ENCODE results near the gene TRAF1. TPM values are rescaled to one million over a fixed set of nuclear protein-coding genes. Genes with fewer than 3 reads are reported as not detected.

Gene TRAF1
- total and polyA plus RNA-seq, 5 donors from 2014 or later = 13.5 to 167 (median 16.9) TPM

DNA sequence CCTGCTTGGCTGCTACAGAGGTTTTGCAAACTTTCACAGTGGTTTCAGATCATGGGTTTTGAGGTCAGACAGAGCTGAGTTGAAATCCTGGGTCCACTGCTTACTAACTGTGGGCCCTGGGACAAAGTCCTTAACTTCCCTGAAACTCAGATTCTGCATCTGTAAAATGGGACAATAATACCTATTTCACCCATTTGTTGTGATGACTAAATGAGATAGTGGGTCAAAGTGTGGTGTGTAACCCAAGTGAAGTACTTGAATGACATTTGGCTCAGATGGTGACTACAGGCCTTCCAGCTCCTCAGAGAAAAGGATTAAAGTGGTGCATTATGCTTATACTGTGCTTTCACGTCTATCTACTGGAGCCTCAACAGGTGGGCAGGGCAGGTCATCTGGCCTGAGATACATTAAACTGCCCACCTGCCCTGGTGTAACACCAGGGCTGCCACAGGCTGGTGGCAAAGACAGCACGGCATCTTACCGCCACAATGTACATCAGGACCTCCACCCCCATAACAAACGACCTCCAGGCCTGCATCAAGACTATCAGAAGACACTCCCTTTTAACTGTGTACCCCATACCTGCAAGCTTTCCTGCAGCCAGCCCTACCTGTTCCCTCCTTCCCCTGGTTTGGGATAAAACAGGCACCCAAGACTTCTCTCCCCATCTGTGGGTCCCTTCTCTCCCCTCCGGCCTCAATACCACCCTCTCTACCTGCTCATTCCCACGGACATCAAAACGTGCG, 846 bp upstream of the TRAF1 start:
- Mint-ChIP-seq H3K27me3 (no peaks in the 10 kb centered on the region), H3K27ac (peak overlapping the region; percentile 95 to 100 (median 97)), H3K4me1 (peaks cover 12 to 81% (median 50%) of the 10 kb centered on the region in 4 donors), H3K9me3 (no peaks in the 10 kb centered on the region), H3K36me3 (peaks cover 31% of the 10 kb centered on the region), H3K4me3 (peak overlapping the region; percentile 95 to 99 (median 95))
- peaks cover 96% of the 10 kb centered on the region for H3K4me1 ChIP-seq (ENCODE audit: control insufficient read depth, insufficient read depth, low read length, poor library complexity, severe bottlenecking)
- H3K27ac ChIP-seq (ENCODE audit: insufficient read depth, low read length, poor library complexity, severe bottlenecking) = peak overlapping the region; percentile 99
- no peaks in the 10 kb centered on the region for H3K9me3 ChIP-seq (ENCODE audit: control insufficient read depth in 2 of 2, low read length in 2 of 2)
- H3K27me3 ChIP-seq (ENCODE audit: control insufficient read depth, insufficient read depth, low read length) = no peaks in the 10 kb centered on the region
- H3K4me3 ChIP-seq (ENCODE audit: low read depth, low read length) = peak overlapping the region; percentile 96
- DNase-seq (peak in 1 of 3 donors; percentile 68), ATAC-seq (ENCODE audit: low read depth in 2 of 2) (no peak)
- peaks cover 16% of the 10 kb centered on the region for H3K36me3 ChIP-seq (ENCODE audit: control insufficient read depth, insufficient read depth, low read length)

DNA sequence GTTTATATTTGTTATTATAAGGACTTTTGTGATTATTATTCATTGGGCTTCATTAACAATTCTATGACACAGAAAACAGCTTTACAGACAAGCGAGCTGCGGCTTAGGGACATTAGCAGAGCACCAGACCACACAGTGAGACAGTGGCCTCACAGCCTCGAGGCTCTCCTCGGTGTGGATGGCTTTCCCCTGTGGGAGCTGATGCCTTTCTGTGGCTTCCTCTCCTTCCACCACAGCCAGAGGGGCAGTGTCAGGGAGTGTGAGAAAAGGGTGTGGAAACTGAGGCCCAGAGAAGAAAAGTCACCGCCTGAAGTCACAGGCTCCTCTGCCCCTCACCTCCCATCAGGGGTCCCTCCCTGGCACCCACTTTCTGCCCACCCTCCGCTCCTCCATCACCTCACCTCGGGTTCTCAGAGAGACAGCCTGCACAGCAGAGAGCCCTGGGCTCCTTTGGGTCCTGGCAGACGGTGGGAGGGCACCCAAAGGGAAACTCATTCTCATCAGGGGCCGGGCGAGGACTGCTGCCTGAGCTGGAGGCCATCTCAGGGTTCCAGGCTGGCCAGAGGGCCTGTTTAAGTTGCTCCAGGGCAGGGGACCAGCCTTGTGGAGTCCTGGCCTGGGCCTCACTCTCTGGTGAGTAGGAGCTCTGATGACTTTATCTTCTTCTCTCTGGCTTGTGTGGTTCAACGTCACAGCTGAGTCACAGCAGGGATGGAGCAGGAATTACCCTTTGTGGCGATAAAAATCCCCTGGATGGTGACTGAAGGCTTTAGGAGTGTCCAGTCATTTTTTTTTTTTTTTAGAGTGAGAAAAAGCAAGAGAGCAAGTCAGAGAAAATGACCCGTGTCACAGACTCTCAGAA, 830 bp downstream of the TRAF1 start:
- peak overlapping the region; percentile 99 for H3K27ac ChIP-seq (ENCODE audit: insufficient read depth, low read length, poor library complexity, severe bottlenecking)
- H3K27me3 Mint-ChIP-seq = no peaks in the 10 kb centered on the region
- peaks cover 46% of the 10 kb centered on the region for H3K36me3 Mint-ChIP-seq
- H3K4me1 ChIP-seq (ENCODE audit: control insufficient read depth, insufficient read depth, low read length, poor library complexity, severe bottlenecking) = peaks cover 96% of the 10 kb centered on the region
- peaks cover 18 to 81% (median 49%) of the 10 kb centered on the region in 4 donors for H3K4me1 Mint-ChIP-seq
- peak overlapping the region; percentile 95 to 100 (median 97) for H3K27ac Mint-ChIP-seq
- H3K9me3 ChIP-seq (ENCODE audit: control insufficient read depth in 2 of 2, low read length in 2 of 2) = no peaks in the 10 kb centered on the region
- peak overlapping the region; percentile 95 to 99 (median 95) for H3K4me3 Mint-ChIP-seq
- DNase-seq (peak; percentile 48 to 72 (median 63)), ATAC-seq (ENCODE audit: low read depth in 2 of 2) (peak; percentile 40 to 41)
- H3K36me3 ChIP-seq (ENCODE audit: control insufficient read depth, insufficient read depth, low read length) = peaks cover 29% of the 10 kb centered on the region
- peak overlapping the region; percentile 96 for H3K4me3 ChIP-seq (ENCODE audit: low read depth, low read length)
- no peaks in the 10 kb centered on the region for H3K27me3 ChIP-seq (ENCODE audit: control insufficient read depth, insufficient read depth, low read length)
- no peaks in the 10 kb centered on the region for H3K9me3 Mint-ChIP-seq

DNA sequence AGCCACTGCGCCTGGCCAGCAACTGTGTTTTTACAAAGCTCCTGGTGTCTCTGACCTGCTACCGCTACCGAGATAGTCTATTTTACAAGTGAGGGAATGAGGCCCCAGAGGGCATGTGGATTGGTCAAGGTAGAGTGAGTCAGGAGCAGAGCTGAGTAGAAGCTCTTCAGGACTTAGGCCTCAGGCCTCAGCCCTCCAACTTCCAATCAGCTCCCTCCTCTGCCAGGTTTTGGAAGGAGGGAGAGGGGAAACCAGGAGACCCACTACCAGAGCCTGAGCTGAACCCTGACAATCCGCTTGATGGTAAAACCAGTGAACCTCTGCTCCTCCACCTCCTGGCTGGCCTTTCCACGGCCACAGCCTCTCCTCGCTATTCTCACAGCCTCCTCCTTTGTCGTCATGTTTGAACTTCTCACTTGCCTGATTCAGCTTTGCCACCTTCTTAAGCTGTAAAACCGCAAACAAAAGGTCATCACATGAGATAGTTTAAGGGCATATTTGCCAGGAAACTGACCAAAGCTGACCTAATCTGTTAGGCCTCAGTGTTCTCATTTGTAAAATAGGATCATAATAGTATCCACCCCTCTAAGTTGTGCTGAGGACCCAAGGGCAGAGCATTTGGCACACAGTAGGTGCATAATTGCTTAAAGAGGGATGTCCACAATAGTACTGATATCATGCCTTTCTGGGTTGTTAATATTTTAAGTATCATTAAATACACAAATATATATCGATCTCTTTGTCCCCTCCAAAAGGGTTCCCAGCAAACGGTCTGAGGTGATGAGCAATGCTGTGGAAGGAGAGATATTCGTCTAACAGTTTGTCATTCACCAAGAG, 1.7 kb downstream of the TRAF1 start:
- Histone ChIP-seq H3K9me3 (ENCODE audit: control insufficient read depth in 2 of 2, low read length in 2 of 2) (no peaks in the 10 kb centered on the region), H3K27ac (ENCODE audit: insufficient read depth, low read length, poor library complexity, severe bottlenecking) (peak overlapping the region; percentile 99), H3K27me3 (ENCODE audit: control insufficient read depth, insufficient read depth, low read length) (no peaks in the 10 kb centered on the region), H3K4me3 (ENCODE audit: low read depth, low read length) (peak overlapping the region; percentile 96), H3K4me1 (ENCODE audit: control insufficient read depth, insufficient read depth, low read length, poor library complexity, severe bottlenecking) (peaks cover 96% of the 10 kb centered on the region), H3K36me3 (ENCODE audit: control insufficient read depth, insufficient read depth, low read length) (peaks cover 36% of the 10 kb centered on the region)
- Mint-ChIP-seq H3K27me3 (no peaks in the 10 kb centered on the region), H3K36me3 (peaks cover 54% of the 10 kb centered on the region), H3K4me1 (peaks cover 20 to 82% (median 50%) of the 10 kb centered on the region in 4 donors), H3K4me3 (peak overlapping the region; percentile 95 to 99 (median 95)), H3K9me3 (no peaks in the 10 kb centered on the region), H3K27ac (peak overlapping the region; percentile 95 to 100 (median 97))
- ATAC-seq (ENCODE audit: low read depth in 2 of 2) = no peak
- peak in 1 of 3 donors; percentile 63 for DNase-seq

DNA sequence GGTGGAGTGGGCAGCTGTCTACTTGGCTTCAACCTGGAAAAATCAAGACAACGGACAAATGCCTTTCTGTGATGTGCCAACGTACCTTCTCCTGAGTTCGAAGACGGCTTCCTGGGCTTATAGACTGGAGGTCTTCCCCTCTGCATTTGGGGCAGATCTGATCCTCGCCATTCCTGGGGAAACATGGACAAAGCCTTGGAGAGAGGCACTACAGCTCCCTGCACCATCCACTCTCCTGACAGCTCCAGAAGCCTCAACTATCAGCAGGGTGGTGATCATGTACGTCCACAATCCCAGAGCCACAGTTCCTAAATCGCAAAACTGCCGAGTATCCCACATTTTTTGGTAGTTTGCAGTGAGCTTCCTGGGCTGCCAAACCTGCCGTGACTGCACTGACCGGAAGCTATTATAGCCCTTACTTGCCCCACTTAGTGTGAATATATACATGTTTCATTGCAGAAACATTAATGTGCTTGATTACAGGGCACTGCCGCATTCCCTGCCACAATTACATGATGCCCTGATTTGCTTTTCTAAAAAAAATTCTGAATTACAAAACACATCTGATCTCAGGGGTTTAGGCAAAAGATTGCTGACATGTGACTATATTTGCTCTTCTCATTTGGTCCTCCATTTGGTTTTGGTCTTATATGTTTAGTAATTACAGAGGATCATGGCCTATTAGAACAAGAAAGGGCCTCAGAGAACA, 2.8 kb downstream of the TRAF1 start:
- peak overlapping the region; percentile 96 for H3K4me3 ChIP-seq (ENCODE audit: low read depth, low read length)
- ATAC-seq (ENCODE audit: low read depth in 2 of 2) (no peak), DNase-seq (no peak)
- peaks cover 96% of the 10 kb centered on the region for H3K4me1 ChIP-seq (ENCODE audit: control insufficient read depth, insufficient read depth, low read length, poor library complexity, severe bottlenecking)
- Mint-ChIP-seq H3K4me3 (peak overlapping the region; percentile 95 to 99 (median 95)), H3K9me3 (no peaks in the 10 kb centered on the region), H3K4me1 (peaks cover 25 to 86% (median 54%) of the 10 kb centered on the region in 4 donors), H3K36me3 (peaks cover 63% of the 10 kb centered on the region), H3K27ac (peak overlapping the region; percentile 95 to 100 (median 97)), H3K27me3 (no peaks in the 10 kb centered on the region)
- H3K27ac ChIP-seq (ENCODE audit: insufficient read depth, low read length, poor library complexity, severe bottlenecking) = peak overlapping the region; percentile 99
- H3K27me3 ChIP-seq (ENCODE audit: control insufficient read depth, insufficient read depth, low read length) = no peaks in the 10 kb centered on the region
- no peaks in the 10 kb centered on the region for H3K9me3 ChIP-seq (ENCODE audit: control insufficient read depth in 2 of 2, low read length in 2 of 2)
- peaks cover 45% of the 10 kb centered on the region for H3K36me3 ChIP-seq (ENCODE audit: control insufficient read depth, insufficient read depth, low read length)

DNA sequence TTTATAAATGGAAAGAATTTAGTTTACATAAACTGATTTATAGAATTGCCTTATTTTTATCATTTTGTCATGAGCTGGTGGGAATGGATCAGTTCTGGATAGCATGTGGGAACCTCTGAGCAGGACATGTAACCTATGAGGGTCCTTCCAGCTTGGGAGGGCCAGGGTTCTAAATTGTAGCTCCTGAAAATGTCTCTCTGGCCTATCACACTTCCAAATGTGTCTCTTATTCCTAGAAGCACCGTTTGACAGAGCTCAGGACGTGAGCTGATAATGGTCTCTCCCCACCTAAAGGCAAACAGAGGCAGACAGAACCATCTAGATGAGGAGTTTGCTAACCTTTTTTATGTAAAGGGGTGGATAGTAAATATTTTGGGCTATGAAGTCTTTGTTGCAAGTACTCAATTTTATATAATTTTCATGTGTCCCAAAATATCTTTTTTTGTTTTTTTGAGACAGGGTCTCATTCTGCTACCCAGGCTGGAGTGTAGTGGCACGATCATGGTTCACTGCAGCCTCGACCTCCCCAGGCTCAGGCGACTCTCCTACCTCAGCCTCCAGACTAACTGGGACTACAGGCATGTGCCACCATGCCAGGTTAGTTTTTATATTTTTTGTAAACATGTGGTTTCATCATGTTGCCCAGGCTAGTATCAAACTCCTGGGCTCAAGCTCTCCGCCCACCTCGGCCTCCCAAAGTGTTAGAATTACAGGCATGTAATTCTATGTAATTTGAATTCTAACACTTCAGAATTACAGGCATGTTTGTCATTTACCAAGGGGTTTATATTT, 4.0 kb downstream of the TRAF1 start:
- Mint-ChIP-seq H3K27ac (peak overlapping the region; percentile 95 to 100 (median 97)), H3K4me1 (peaks cover 25 to 89% (median 57%) of the 10 kb centered on the region in 4 donors), H3K4me3 (peak overlapping the region; percentile 95 to 99 (median 95)), H3K9me3 (no peaks in the 10 kb centered on the region), H3K27me3 (no peaks in the 10 kb centered on the region), H3K36me3 (peaks cover 72% of the 10 kb centered on the region)
- H3K27ac ChIP-seq (ENCODE audit: insufficient read depth, low read length, poor library complexity, severe bottlenecking) = peak overlapping the region; percentile 99
- peaks cover 56% of the 10 kb centered on the region for H3K36me3 ChIP-seq (ENCODE audit: control insufficient read depth, insufficient read depth, low read length)
- DNase-seq (no peak), ATAC-seq (ENCODE audit: low read depth in 2 of 2) (no peak)
- H3K27me3 ChIP-seq (ENCODE audit: control insufficient read depth, insufficient read depth, low read length) = no peaks in the 10 kb centered on the region
- no peaks in the 10 kb centered on the region for H3K9me3 ChIP-seq (ENCODE audit: control insufficient read depth in 2 of 2, low read length in 2 of 2)
- H3K4me3 ChIP-seq (ENCODE audit: low read depth, low read length) = peak overlapping the region; percentile 96
- H3K4me1 ChIP-seq (ENCODE audit: control insufficient read depth, insufficient read depth, low read length, poor library complexity, severe bottlenecking) = peaks cover 98% of the 10 kb centered on the region

DNA sequence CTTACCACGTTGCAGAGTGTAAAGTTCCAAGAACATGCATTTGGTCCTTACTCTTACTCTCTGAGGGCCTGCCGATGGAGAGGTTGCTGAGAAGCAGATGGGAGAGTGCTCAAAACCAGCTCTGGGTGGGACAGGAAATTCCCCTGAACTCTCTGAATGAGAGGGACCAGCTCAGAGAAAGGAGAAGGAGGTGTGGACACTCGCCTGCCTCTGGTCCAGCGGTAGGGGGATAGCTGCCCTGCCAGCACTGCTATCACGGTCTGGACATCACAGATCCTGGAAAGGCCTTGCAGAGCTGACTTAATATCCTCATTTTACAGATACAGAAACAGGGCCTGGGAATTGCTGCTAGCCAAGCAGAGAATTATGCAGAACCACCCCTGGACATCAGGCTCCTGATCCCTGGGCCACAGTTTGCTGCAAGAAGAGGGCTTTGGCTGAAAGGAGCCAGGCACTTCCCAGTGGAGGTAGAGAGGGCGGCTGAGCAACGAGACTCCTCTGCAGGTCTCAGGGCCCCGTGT, 4.9 kb downstream of the TRAF1 start:
- Mint-ChIP-seq H3K27me3 (no peaks in the 10 kb centered on the region), H3K4me1 (peaks cover 25 to 89% (median 63%) of the 10 kb centered on the region in 4 donors), H3K4me3 (peak overlapping the region; percentile 95 to 99 (median 95)), H3K27ac (peak overlapping the region; percentile 95 to 100 (median 97)), H3K9me3 (no peaks in the 10 kb centered on the region), H3K36me3 (peaks cover 81% of the 10 kb centered on the region)
- H3K27me3 ChIP-seq (ENCODE audit: control insufficient read depth, insufficient read depth, low read length) = no peaks in the 10 kb centered on the region
- no peaks in the 10 kb centered on the region for H3K9me3 ChIP-seq (ENCODE audit: control insufficient read depth in 2 of 2, low read length in 2 of 2)
- peaks cover 98% of the 10 kb centered on the region for H3K4me1 ChIP-seq (ENCODE audit: control insufficient read depth, insufficient read depth, low read length, poor library complexity, severe bottlenecking)
- DNase-seq = no peak
- no peak for ATAC-seq (ENCODE audit: low read depth in 2 of 2)
- H3K36me3 ChIP-seq (ENCODE audit: control insufficient read depth, insufficient read depth, low read length) = peaks cover 65% of the 10 kb centered on the region
- peak overlapping the region; percentile 96 for H3K4me3 ChIP-seq (ENCODE audit: low read depth, low read length)
- peak overlapping the region; percentile 99 for H3K27ac ChIP-seq (ENCODE audit: insufficient read depth, low read length, poor library complexity, severe bottlenecking)

Measured in CD4-positive, CD25-positive, alpha-beta regulatory T cell (primary cell).